IMR-90 (cell line): ENCODE data around the gene ATP12A. TPM values are rescaled to one million over a fixed set of nuclear protein-coding genes. Genes with fewer than 3 reads are reported as not detected.

Experiments
- ATAC-seq: fragments of 200-7000 bp; cut with Tn5 transposase; 2 replicates; pipeline ENCODE4 v1.9.1; 2020; ENCODE audit warnings: low read depth, mild to moderate bottlenecking, moderate library complexity
- BruUV-seq: library from RNA; stranded (reverse); fragments of 400-500 nt; replicated peaks from 2 replicates; lab custom pipeline; 2021; lab: Mats Ljungman, UMichigan
- CTCF ChIA-PET: fragments of 300-600 bp; formaldehyde crosslinking; extraction: SDS; loops from one replicate; lab custom pipeline; 2021; ENCODE audit warnings: antibody characterized with exemption; lab: Yijun Ruan, JAX
- POLR2A ChIA-PET: fragments of 300-600 bp; sonication (Branson Sonifier 250); formaldehyde crosslinking; loops from one replicate; lab custom pipeline; 2022; ENCODE audit warnings: antibody characterized with exemption; ENCODE audit not compliant: unreplicated experiment; lab: Charles Lee
- DNase-seq: peaks from one replicate; pipeline ENCODE4 v3.0.0; 2013
- H2AFZ ChIP-seq: replicated peaks from 2 replicates; pipeline ENCODE3; 2013; ENCODE audit warnings: low read length, mild to moderate bottlenecking; ENCODE audit not compliant: poor library complexity
- H2AK5ac ChIP-seq: 2 replicates; pipeline ENCODE4 v1.6.1; 2013; ENCODE audit warnings: low read depth, low read length, inconsistent platforms
- H2AK9ac ChIP-seq: replicated peaks from 2 replicates; pipeline ENCODE3; 2013; ENCODE audit warnings: mild to moderate bottlenecking, low read depth, low read length, moderate library complexity; ENCODE audit not compliant: poor library complexity
- H2BK120ac ChIP-seq: 2 replicates; pipeline ENCODE4 v1.6.1; 2013; ENCODE audit warnings: low read depth, low read length, inconsistent platforms
- H2BK15ac ChIP-seq: 3 replicates; pipeline ENCODE4 v1.6.1; 2013; ENCODE audit warnings: low read depth, low read length, inconsistent platforms
- H2BK20ac ChIP-seq: 2 replicates; pipeline ENCODE4 v1.6.1; 2013; ENCODE audit warnings: low read depth, mild to moderate bottlenecking, inconsistent platforms, low read length, moderate library complexity
- H2BK5ac ChIP-seq: 2 replicates; pipeline ENCODE4 v1.6.1; 2013; ENCODE audit warnings: mild to moderate bottlenecking, low read depth, low read length, inconsistent platforms; ENCODE audit not compliant: poor library complexity, severe bottlenecking
- H3K14ac ChIP-seq: replicated peaks from 2 replicates; pipeline ENCODE4 v1.6.1; 2013; ENCODE audit warnings: low read depth, low read length, inconsistent platforms
- H3K18ac ChIP-seq: 2 replicates; pipeline ENCODE4 v1.6.1; 2013; ENCODE audit warnings: low read depth, low read length, control low read depth
- H3K23ac ChIP-seq: 2 replicates; pipeline ENCODE4 v1.6.1; 2013; ENCODE audit warnings: low read depth, low read length, inconsistent platforms
- H3K27ac ChIP-seq: 2 replicates; pipeline ENCODE4 v1.5.1; 2013; ENCODE audit warnings: mild to moderate bottlenecking, control low read depth, low read length; ENCODE audit not compliant: insufficient read depth
- H3K27me3 ChIP-seq: 2 replicates; pipeline ENCODE4 v1.6.1; 2013; ENCODE audit warnings: low read length; ENCODE audit not compliant: control insufficient read depth, insufficient read depth
- H3K36me3 ChIP-seq: 2 replicates; pipeline ENCODE4 v1.6.1; 2013; ENCODE audit warnings: low read length, mixed read lengths; ENCODE audit not compliant: control insufficient read depth, insufficient read depth
- H3K4ac ChIP-seq: 2 replicates; pipeline ENCODE4 v1.6.1; 2013; ENCODE audit warnings: low read depth, low read length, inconsistent platforms
- H3K4me1 ChIP-seq: 2 replicates; pipeline ENCODE4 v1.6.1; 2013; ENCODE audit warnings: low read length, mixed read lengths; ENCODE audit not compliant: control insufficient read depth, insufficient read depth
- H3K4me2 ChIP-seq: 2 replicates; pipeline ENCODE4 v1.6.1; 2013; ENCODE audit warnings: low read depth, mild to moderate bottlenecking, control low read depth, low read length, moderate library complexity
- H3K4me3 ChIP-seq: 2 replicates; pipeline ENCODE4 v1.5.1; 2013; ENCODE audit warnings: low read depth, mild to moderate bottlenecking, control low read depth, low read length, moderate library complexity; ENCODE audit not compliant: insufficient read depth
- H3K56ac ChIP-seq: 2 replicates; pipeline ENCODE4 v1.6.1; 2013; ENCODE audit warnings: low read length, inconsistent platforms; ENCODE audit not compliant: insufficient read depth; ENCODE audit errors: extremely low read depth
- H3K79me1 ChIP-seq, 2 experiments: 2 replicates each; pipeline ENCODE4 v1.6.1; 2013; ENCODE audit warnings: low read length in 2 of 2, inconsistent platforms in 1 of 2, low read depth in 1 of 2
- H3K9ac ChIP-seq: 2 replicates; pipeline ENCODE4 v1.6.1; 2013; ENCODE audit warnings: low read depth, low read length, control low read depth
- H3K9me1 ChIP-seq: 2 replicates; pipeline ENCODE4 v1.6.1; 2013; ENCODE audit warnings: low read length, inconsistent platforms; ENCODE audit not compliant: insufficient read depth
- H3K9me3 ChIP-seq: 2 replicates; pipeline ENCODE4 v1.6.1; 2013; ENCODE audit warnings: low read length; ENCODE audit not compliant: control insufficient read depth, insufficient read depth
- H4K20me1 ChIP-seq: 2 replicates; pipeline ENCODE4 v1.6.1; 2013; ENCODE audit warnings: low read length, inconsistent platforms; ENCODE audit not compliant: insufficient read depth
- H4K5ac ChIP-seq: 2 replicates; pipeline ENCODE4 v1.6.1; 2013; ENCODE audit warnings: mild to moderate bottlenecking, low read depth, low read length, control low read depth
- H4K8ac ChIP-seq, 2 experiments: 2 replicates each; pipeline ENCODE4 v1.6.1; 2013; ENCODE audit warnings: low read depth in 2 of 2, low read length in 2 of 2, control low read depth in 1 of 2, inconsistent platforms in 1 of 2
- H4K91ac ChIP-seq: 2 replicates; pipeline ENCODE4 v1.6.1; 2013; ENCODE audit warnings: low read depth, low read length, inconsistent platforms; ENCODE audit not compliant: insufficient read depth
- CEBPB ChIP-seq: IDR thresholded peaks from 2 replicates; pipeline ENCODE4 v1.6.1; 2012; ENCODE audit warnings: low read depth, low read length, improper control_type of control experiment
- CHD1 ChIP-seq: IDR thresholded peaks from 2 replicates; pipeline ENCODE4 v1.6.1; 2012; ENCODE audit warnings: low read depth, low read length, improper control_type of control experiment
- MXI1 ChIP-seq: IDR thresholded peaks from 2 replicates; pipeline ENCODE4 v1.6.1; 2012; ENCODE audit warnings: low read depth, mild to moderate bottlenecking, low read length, moderate library complexity, borderline replicate concordance
- POLR2A ChIP-seq: IDR thresholded peaks from 2 replicates; pipeline ENCODE4 v1.6.1; 2012; ENCODE audit warnings: mild to moderate bottlenecking, low read depth, low read length
- RAD21 ChIP-seq: IDR thresholded peaks from 2 replicates; pipeline ENCODE4 v1.6.1; 2012; ENCODE audit warnings: low read length, improper control_type of control experiment
- RCOR1 ChIP-seq: IDR thresholded peaks from 2 replicates; pipeline ENCODE4 v1.6.1; 2012; ENCODE audit warnings: mild to moderate bottlenecking, low read length, improper control_type of control experiment; ENCODE audit not compliant: insufficient replicate concordance
- SMC3 ChIP-seq: fragments of 150-350 bp; IDR thresholded peaks from 2 replicates; pipeline ENCODE4 v1.6.1; 2016; ENCODE audit warnings: low read depth, mild to moderate bottlenecking, antibody characterized with exemption, low read length, moderate library complexity
- WGBS, 2 experiments: methylation state at CpG; one replicate each; pipeline versions ENCODE4 v1.1.5 to v1.1.7; 2013; ENCODE audit warnings: missing lambda C conversion rate in 2 of 2; ENCODE audit not compliant: insufficient read length in 1 of 2; ENCODE audit errors: extremely low coverage in 2 of 2; 5-methylcytosine and 5-hydroxymethylcytosine counted together
- dilution Hi-C: fragments of 300-500 bp; cut with HindIII; formaldehyde crosslinking; loops from one replicate; pipeline ENCODE4 v1.14.3; 2018; ENCODE audit warnings: low sequenced_read_pairs; ENCODE audit not compliant: unreplicated experiment
- in situ Hi-C: fragments of 300-500 bp; cut with MboI; formaldehyde crosslinking; loops from 3 replicates; pipeline ENCODE4 v1.14.3; 2019; ENCODE audit warnings: low sequenced_read_pairs, inconsistent platforms, mixed read lengths
- intact Hi-C: fragments of 100-400 bp; cut with micrococcal nuclease; formaldehyde crosslinking; loops from 2 replicates; pipeline ENCODE4 v1.10.0; 2022
- polyA plus RNA-seq, 3 experiments: library from polyadenylated mRNA; depleted of rRNA; stranded (reverse); fragments of >200 nt; gene quantifications; 2 replicates each; pipeline ENCODE4 v1.2.3, GENCODE V29; 2012; ENCODE audit warnings: low replicate concordance in 1 of 3
- total RNA-seq: library from RNA; depleted of rRNA; stranded (reverse); fragments of >200 nt; gene quantifications from 2 replicates; pipeline ENCODE4 v1.2.3, GENCODE V29; 2012
- TF ChIP-seq, protein P1 (sequence below): fragments of 150-350 bp; IDR thresholded peaks from 2 replicates; pipeline ENCODE4 v1.6.1; 2016; ENCODE audit warnings: low read depth, mild to moderate bottlenecking, low read length, moderate library complexity, borderline replicate concordance
- TF ChIP-seq, protein P2 (sequence below): conservative IDR thresholded peaks from 2 replicates; pipeline ENCODE4 v1.5.1; 2012; ENCODE audit warnings: mild to moderate bottlenecking, low read depth, low read length, improper control_type of control experiment

The ATP12A gene
- total and polyA plus RNA-seq, 2 of the 4 experiments (the other 2 are of a cell fraction): not detected

DNA sequence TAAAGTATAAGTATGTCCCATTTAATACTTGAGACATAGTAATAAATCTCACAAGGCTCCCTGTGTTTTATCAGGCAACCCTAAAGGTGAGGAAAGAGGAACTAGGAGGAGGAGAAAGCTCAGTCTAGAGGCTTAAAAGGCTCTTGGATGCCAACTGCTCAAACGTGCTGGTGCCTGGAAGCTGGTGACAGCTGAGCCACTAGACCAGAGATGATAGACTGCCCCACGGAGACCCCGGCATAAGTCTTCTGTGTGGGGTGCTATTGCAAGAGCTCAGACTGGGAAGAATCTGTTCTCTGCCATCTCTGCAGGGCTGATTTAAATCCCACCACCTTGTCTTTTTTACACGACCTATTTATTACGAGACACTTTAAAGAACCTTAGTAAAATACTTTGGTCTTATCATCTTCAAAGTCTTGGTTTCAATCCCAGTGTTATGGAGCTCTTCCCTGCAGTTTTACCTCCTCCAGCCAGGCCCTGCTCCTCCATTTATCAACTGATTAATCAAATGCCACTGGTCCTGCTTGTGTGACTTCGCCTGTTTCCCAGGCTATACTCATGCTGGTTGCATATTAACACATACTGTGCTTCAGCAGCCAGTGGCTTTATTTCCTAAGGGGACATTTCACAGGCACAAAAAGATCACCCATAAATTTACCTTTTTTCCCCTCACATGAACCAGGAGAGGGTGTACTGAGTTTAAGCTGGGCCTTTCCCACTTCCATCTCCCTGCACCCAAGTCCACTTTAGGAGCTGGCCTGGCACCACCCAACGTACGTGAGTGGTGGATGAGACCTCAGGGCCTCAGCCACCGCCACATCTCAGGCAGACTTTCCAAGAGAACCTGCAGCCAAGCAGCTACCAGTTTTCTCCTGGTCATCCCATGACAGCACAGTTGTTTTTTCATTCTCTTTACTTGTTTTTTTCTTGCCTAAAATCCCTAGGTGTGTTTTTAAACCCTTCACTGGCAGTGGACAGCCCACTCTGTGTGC is 7.8 kb upstream of the ATP12A start (continued):
- TF ChIP-seq, protein P1, sequence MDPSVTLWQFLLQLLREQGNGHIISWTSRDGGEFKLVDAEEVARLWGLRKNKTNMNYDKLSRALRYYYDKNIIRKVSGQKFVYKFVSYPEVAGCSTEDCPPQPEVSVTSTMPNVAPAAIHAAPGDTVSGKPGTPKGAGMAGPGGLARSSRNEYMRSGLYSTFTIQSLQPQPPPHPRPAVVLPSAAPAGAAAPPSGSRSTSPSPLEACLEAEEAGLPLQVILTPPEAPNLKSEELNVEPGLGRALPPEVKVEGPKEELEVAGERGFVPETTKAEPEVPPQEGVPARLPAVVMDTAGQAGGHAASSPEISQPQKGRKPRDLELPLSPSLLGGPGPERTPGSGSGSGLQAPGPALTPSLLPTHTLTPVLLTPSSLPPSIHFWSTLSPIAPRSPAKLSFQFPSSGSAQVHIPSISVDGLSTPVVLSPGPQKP: no peak

DNA sequence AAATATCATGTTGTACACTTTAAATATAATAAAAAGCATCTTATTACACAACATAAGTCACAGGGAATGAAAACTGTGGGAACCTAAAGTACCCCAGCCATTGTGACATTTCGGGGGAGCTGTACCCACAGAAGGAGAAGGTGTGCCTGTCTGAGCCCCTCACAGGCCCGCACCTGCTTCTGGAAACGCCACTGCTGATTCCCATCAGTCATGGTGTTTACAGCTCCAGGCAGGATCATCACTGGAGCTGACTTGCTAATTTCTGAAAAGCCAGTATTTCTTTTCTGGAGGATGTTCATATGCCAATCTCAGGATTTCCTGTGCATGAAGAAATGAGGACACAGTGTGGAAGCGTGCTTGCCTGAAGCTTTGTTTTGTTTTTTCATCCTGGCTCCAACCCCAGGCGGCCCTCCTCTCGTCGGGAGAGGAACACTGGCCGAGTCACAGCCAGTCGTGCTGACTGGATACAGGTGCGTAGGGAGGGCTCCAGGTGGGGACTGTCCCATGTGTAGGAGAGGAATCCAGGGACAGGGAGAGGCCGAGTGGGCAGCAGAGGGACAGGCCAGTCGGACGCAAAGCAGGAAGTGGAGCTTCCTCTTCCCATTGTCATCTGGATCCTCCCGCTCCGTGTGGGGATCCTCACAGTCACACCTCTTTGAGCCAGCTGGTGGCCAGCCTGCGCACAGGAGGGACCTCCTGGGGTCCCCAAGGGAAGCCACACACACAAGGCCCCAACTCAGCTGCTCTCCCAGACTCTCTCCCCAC is 4.2 kb upstream of the ATP12A start:
- no peak overlapping the region for H2AFZ ChIP-seq
- no peak overlapping the region for H2BK20ac ChIP-seq
- no peak overlapping the region for H3K4ac ChIP-seq
- TF ChIP-seq, protein P1: no peak
- TF ChIP-seq SMC3 (no peak), CEBPB (no peak), POLR2A (no peak), RAD21 (no peak), CHD1 (no peak), MXI1 (no peak), RCOR1 (no peak)
- TF ChIP-seq, protein P2, sequence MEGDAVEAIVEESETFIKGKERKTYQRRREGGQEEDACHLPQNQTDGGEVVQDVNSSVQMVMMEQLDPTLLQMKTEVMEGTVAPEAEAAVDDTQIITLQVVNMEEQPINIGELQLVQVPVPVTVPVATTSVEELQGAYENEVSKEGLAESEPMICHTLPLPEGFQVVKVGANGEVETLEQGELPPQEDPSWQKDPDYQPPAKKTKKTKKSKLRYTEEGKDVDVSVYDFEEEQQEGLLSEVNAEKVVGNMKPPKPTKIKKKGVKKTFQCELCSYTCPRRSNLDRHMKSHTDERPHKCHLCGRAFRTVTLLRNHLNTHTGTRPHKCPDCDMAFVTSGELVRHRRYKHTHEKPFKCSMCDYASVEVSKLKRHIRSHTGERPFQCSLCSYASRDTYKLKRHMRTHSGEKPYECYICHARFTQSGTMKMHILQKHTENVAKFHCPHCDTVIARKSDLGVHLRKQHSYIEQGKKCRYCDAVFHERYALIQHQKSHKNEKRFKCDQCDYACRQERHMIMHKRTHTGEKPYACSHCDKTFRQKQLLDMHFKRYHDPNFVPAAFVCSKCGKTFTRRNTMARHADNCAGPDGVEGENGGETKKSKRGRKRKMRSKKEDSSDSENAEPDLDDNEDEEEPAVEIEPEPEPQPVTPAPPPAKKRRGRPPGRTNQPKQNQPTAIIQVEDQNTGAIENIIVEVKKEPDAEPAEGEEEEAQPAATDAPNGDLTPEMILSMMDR: no peak
- no peak overlapping the region for H4K8ac ChIP-seq
- 58% methylated on average over 5 of the region's 16 CpGs; no CpG with 5 or more reads in 1 of the 2 experiments for WGBS, 2 experiments
- ChIA-PET CTCF (no interaction called here), POLR2A (no interaction called here)
- no peak overlapping the region for H3K9ac ChIP-seq
- dilution Hi-C loops: no loop called here
- in situ Hi-C loops: no loop called here
- H3K18ac ChIP-seq: no peak overlapping the region
- H2BK120ac ChIP-seq: no peak overlapping the region
- H3K9me3 ChIP-seq: no peaks in the 10 kb centered on the region
- no peak overlapping the region for H3K14ac ChIP-seq
- H4K5ac ChIP-seq: no peak overlapping the region
- H3K27me3 ChIP-seq: peaks cover 42% of the 10 kb centered on the region
- ATAC-seq (no peak), DNase-seq (no peak)
- H3K56ac ChIP-seq: no peak overlapping the region
- no peak overlapping the region for H3K27ac ChIP-seq
- no TSS peak for BruUV-seq
- no peak overlapping the region for H2BK15ac ChIP-seq
- H3K36me3 ChIP-seq: no peaks in the 10 kb centered on the region
- no peak overlapping the region for H2AK5ac ChIP-seq
- no peaks in the 10 kb centered on the region for H3K4me1 ChIP-seq
- no peak overlapping the region for H3K23ac ChIP-seq
- H4K20me1 ChIP-seq: no peaks in the 10 kb centered on the region
- no peak overlapping the region for H3K4me3 ChIP-seq
- no peaks in the 10 kb centered on the region for H3K79me1 ChIP-seq
- no peak overlapping the region for H2BK5ac ChIP-seq
- no peak overlapping the region for H2AK9ac ChIP-seq
- no peak overlapping the region for H4K91ac ChIP-seq
- H3K9me1 ChIP-seq: no peaks in the 10 kb centered on the region
- H3K4me2 ChIP-seq: no peak overlapping the region
- intact Hi-C loops: no loop called here
